HG02938 (cell line): ENCODE measurements around the gene CLDN2.
A peak's percentile ranks its signal among the peaks of the same experiment; 100 is the strongest.
"Not testable (repeated sequence)": the region's sequence is repeated elsewhere in the genome, so short reads cannot be mapped to it uniquely, and the experiment has no call there.

Experiments used
- ATAC-seq: cut with Tn5 transposase; IDR thresholded peaks from one replicate; pipeline ENCODE4 v1.9.1; 2021; ENCODE audit warnings: mild to moderate bottlenecking, moderate library complexity; ENCODE audit not compliant: unreplicated experiment

CLDN2 gene

GRCh38 chrX:106919932-106920452 lies at the start of gene CLDN2:
Gene CLDN2 (plus strand): TSS chrX:106920402. CDS start chrX:106928229, 7,827 bp downstream.
- ATAC-seq: no peak

GRCh38 chrX:106872796-106873195 lies 47.4 kb upstream of the CLDN2 start:
- not testable (repeated sequence) for ATAC-seq

- ATAC-seq: no peak
Measured at GRCh38 chrX:106874075-106874474, 46.1 kb upstream of the CLDN2 start.

GRCh38 chrX:106875151-106875550 lies 45.1 kb upstream of the CLDN2 start:
- no peak for ATAC-seq

GRCh38 chrX:106889468-106889867 lies 30.7 kb upstream of the CLDN2 start:
- ATAC-seq: no peak

GRCh38 chrX:106891762-106892460 lies 28.3 kb upstream of the CLDN2 start:
- ATAC-seq: no peak

GRCh38 chrX:106894392-106894909 lies 25.8 kb upstream of the CLDN2 start:
- peak; percentile 78 for ATAC-seq

GRCh38 chrX:106894978-106895452 lies 25.2 kb upstream of the CLDN2 start:
- ATAC-seq: no peak

- no peak for ATAC-seq
Measured at GRCh38 chrX:106897259-106897658, 22.9 kb upstream of the CLDN2 start.

- peak; percentile 77 for ATAC-seq
Measured at GRCh38 chrX:106898462-106898861, 21.7 kb upstream of the CLDN2 start.

- no peak for ATAC-seq
Measured at GRCh38 chrX:106899276-106899675, 20.9 kb upstream of the CLDN2 start.

- ATAC-seq: no peak
Measured at GRCh38 chrX:106899841-106900240, 20.4 kb upstream of the CLDN2 start.

GRCh38 chrX:106901341-106901740 lies 18.9 kb upstream of the CLDN2 start:
- ATAC-seq: no peak

- ATAC-seq: no peak
Measured at GRCh38 chrX:106901781-106902219, 18.4 kb upstream of the CLDN2 start.

- no peak for ATAC-seq
Measured at GRCh38 chrX:106902684-106903083, 17.5 kb upstream of the CLDN2 start.

- no peak for ATAC-seq
Measured at GRCh38 chrX:106903291-106903824, 16.8 kb upstream of the CLDN2 start, which contains the start of gene RIPPLY1. Gene RIPPLY1 (minus strand): TSS chrX:106903341. CDS start chrX:106903287, 54 bp downstream.

- no peak for ATAC-seq
Measured at GRCh38 chrX:106903856-106904528, 16.2 kb upstream of the CLDN2 start.

GRCh38 chrX:106905064-106905708 lies 15.0 kb upstream of the CLDN2 start:
- ATAC-seq: no peak

GRCh38 chrX:106906361-106906760 lies 13.8 kb upstream of the CLDN2 start:
- ATAC-seq: no peak

- ATAC-seq: no peak
Measured at GRCh38 chrX:106912864-106913263, 7.3 kb upstream of the CLDN2 start.
